ENCODE results near the gene TRIM7.
A peak's percentile ranks its signal among the peaks of the same experiment; 100 is the strongest.

TRIM7 gene

GRCh38 chr5:181170996-181171395 lies 34.0 kb downstream of the TRIM7 start:
- H3K4me3 ChIP-seq (ENCODE audit: low read length), result no peak overlapping the region; the same call in 1 of the 2 replicates
- TF ChIP-seq ZNF274 (IDR thresholded peaks at IDR 0.05; ENCODE audit: low read depth, low read length), result no peak

GRCh38 chr5:181170237-181170825 lies 34.7 kb downstream of the TRIM7 start:
- TF ChIP-seq ZNF274 (IDR thresholded peaks at IDR 0.05; ENCODE audit: low read depth, low read length), result no peak
- H3K4me3 ChIP-seq (ENCODE audit: low read length), result peak overlapping the region; percentile 2; the same call in 1 of the 2 replicates

GRCh38 chr5:181169459-181170236 lies 35.3 kb downstream of the TRIM7 start:
- peak overlapping the region; percentile 2; the same call in 1 of the 2 replicates for H3K4me3 ChIP-seq (ENCODE audit: low read length)

GRCh38 chr5:181168595-181169118 lies 36.3 kb downstream of the TRIM7 start:
- TF ChIP-seq ZNF274 (IDR thresholded peaks at IDR 0.05; ENCODE audit: low read depth, low read length), result no peak
- H3K4me3 ChIP-seq (ENCODE audit: low read length), result peak overlapping the region; percentile 33; the same call in 1 of the 2 replicates

- no peak for TF ChIP-seq ZNF274 (IDR thresholded peaks at IDR 0.05; ENCODE audit: low read depth, low read length)
- peak overlapping the region; percentile 15; the same call in 1 of the 2 replicates for H3K4me3 ChIP-seq (ENCODE audit: low read length)
Observed at GRCh38 chr5:181167814-181168488, 37.0 kb downstream of the TRIM7 start.

GRCh38 chr5:181166812-181167733 lies 37.9 kb downstream of the TRIM7 start:
- H3K4me3 ChIP-seq (ENCODE audit: low read length), result no peak overlapping the region
- TF ChIP-seq ZNF274 (IDR thresholded peaks at IDR 0.05; ENCODE audit: low read depth, low read length), result no peak

- no peak overlapping the region for H3K4me3 ChIP-seq (ENCODE audit: low read length)
- TF ChIP-seq ZNF274 (IDR thresholded peaks at IDR 0.05; ENCODE audit: low read depth, low read length), result no peak
Observed at GRCh38 chr5:181164076-181164952, 40.7 kb downstream of the TRIM7 start.

GRCh38 chr5:181163487-181164075 lies 41.4 kb downstream of the TRIM7 start:
- H3K4me3 ChIP-seq (ENCODE audit: low read length), result no peak overlapping the region
- no peak for TF ChIP-seq ZNF274 (IDR thresholded peaks at IDR 0.05; ENCODE audit: low read depth, low read length)

- H3K4me3 ChIP-seq (ENCODE audit: low read length), result peak overlapping the region; percentile 53; the same call in 1 of the 2 replicates
- TF ChIP-seq ZNF274 (IDR thresholded peaks at IDR 0.05; ENCODE audit: low read depth, low read length), result no peak
Observed at GRCh38 chr5:181161534-181162175, 43.3 kb downstream of the TRIM7 start.

- H3K4me3 ChIP-seq (ENCODE audit: low read length), result peak overlapping the region; percentile 53; the same call in 1 of the 2 replicates
Observed at GRCh38 chr5:181160755-181161533, 44.1 kb downstream of the TRIM7 start.

- no peak for TF ChIP-seq ZNF274 (IDR thresholded peaks at IDR 0.05; ENCODE audit: low read depth, low read length)
- H3K4me3 ChIP-seq (ENCODE audit: low read length), result peak overlapping the region; percentile 21; the same call in 1 of the 2 replicates
Observed at GRCh38 chr5:181160152-181160754, 44.7 kb downstream of the TRIM7 start.

Measured in GM08714 (cell line).